Measurements from ENCODE around the gene KDM2A.

The KDM2A gene

GRCh38 chr11:67306769-67307544, 187.9 kb downstream of the KDM2A start:
- no peak for DNase-seq

GRCh38 chr11:67307545-67308001, 188.5 kb downstream of the KDM2A start:
- no peak for DNase-seq

Data from COR-L47 (cell line).